ENCODE data around the gene ABCD3.

DNA sequence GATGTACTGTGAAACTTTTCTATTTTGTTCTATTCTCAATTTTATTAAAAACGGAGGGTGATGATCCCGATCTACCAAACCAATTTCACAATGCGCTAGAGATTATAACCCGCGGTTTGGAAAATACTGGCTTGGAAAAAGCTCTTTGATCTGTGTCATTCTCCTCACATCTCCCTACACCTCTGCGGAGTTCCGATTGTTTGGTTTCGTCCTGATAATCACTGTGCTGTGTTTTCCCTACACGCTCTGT, 536 bp upstream of the ABCD3 start:
- TF ChIP-seq, protein P1, sequence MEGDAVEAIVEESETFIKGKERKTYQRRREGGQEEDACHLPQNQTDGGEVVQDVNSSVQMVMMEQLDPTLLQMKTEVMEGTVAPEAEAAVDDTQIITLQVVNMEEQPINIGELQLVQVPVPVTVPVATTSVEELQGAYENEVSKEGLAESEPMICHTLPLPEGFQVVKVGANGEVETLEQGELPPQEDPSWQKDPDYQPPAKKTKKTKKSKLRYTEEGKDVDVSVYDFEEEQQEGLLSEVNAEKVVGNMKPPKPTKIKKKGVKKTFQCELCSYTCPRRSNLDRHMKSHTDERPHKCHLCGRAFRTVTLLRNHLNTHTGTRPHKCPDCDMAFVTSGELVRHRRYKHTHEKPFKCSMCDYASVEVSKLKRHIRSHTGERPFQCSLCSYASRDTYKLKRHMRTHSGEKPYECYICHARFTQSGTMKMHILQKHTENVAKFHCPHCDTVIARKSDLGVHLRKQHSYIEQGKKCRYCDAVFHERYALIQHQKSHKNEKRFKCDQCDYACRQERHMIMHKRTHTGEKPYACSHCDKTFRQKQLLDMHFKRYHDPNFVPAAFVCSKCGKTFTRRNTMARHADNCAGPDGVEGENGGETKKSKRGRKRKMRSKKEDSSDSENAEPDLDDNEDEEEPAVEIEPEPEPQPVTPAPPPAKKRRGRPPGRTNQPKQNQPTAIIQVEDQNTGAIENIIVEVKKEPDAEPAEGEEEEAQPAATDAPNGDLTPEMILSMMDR (IDR thresholded peaks at IDR 0.05), result no peak
- TF ChIP-seq POLR2A (IDR thresholded peaks at IDR 0.05) (no peak), POLR2AphosphoS5 (IDR thresholded peaks at IDR 0.05) (no peak)
